Umbilical cord (tissue), 2 donors: ENCODE results near the gene TOR4A. TPM values are rescaled to one million over a fixed set of nuclear protein-coding genes. Genes with fewer than 3 reads are reported as not detected.
A peak's percentile ranks its signal among the peaks of the same experiment; 100 is the strongest.

Experiments used
- DNase-seq: peaks from one replicate; pipeline ENCODE4 v3.0.0-alpha.2; 2015; ENCODE audit warnings: low spot score
- total RNA-seq: library from RNA; depleted of rRNA; stranded (reverse); fragments of >200 nt; gene quantifications from one replicate; pipeline ENCODE4 v1.2.3, GENCODE V29; 2014; ENCODE audit warnings: low replicate concordance; ENCODE audit not compliant: insufficient read depth

Gene TOR4A
- total RNA-seq, 1 donor from 2014 or later = 4.3 TPM

GRCh38 chr9:137294091-137294680, 16.7 kb downstream of the TOR4A start:
- no peak for DNase-seq

DNA sequence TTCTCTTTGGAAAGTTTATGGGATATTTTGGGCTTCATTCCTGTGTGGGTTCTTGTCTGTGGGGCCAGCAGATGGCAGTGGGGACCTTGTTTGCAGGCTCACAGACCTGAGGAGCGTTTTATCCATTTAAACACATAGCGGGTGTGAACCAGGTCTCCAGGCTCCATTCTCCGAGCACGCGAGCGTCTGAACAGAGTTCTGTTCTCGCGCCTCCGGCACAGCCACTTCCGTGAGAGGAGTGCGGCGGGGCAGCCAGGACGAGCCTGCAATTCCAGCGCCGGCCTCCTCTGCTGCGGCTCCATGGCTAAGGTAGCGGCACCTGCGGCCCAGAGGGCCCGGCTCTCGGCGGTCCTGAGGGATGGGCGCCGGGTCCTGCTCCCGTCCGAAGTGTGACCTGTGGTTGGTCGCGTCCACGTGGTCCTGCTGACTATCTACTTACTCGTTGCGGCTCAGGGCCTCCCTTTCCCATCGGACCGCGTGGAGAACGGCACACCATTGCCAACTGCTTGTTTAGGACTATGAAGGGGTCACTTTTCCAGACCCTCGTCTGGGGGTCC, 17.2 kb downstream of the TOR4A start:
- DNase-seq = no peak

- no peak for DNase-seq
Observed at GRCh38 chr9:137295238-137295811, 17.8 kb downstream of the TOR4A start.

GRCh38 chr9:137295849-137296669, 18.5 kb downstream of the TOR4A start:
- DNase-seq = no peak

DNA sequence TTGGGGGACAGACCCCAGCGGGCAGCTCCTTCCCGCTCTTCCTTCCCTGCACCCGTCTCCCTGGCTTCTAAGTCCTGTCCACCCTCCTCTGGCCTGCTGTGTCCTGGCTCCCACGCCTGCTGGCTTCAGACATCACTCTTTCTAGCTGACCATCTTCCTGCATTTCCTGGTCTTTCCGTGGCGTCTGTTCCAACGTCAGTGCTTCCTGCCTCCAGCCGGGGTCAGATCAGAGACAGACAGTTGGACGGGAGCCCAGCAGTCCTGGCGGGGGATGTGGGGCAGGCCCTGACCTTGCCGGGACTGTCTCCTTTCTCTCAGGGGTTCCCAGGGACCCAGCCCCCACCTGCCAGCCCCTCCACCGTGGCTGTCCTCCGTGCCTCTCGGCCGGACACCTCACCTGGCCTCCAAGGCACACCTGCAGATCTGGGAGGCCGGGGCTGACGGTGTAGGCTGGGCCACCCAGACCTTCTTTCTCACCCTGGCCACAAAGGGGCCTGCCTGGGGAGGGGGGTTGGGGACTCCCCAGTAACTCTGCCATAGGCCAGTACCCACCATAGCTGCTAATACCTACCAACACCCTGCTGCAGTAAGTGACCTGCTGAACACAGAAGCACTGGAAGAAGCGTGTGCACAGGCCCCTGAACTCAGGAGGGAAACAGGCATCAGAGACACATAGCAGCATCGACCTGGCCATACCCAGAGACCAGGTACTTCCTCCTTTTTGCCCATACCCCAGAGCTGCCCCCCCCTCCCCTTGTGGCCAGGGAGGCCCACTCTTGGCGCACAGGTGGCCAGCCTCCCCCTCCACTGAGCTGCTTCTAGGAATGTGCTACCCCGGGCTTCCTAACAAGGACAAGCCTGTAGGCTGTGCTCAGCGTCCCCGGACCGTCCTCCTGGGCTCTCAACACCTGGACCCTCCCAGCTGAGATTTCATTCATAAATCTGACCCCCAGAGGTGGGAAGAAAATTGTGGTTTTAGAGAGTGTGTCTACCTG, 19.4 kb downstream of the TOR4A start:
- no peak for DNase-seq

DNA sequence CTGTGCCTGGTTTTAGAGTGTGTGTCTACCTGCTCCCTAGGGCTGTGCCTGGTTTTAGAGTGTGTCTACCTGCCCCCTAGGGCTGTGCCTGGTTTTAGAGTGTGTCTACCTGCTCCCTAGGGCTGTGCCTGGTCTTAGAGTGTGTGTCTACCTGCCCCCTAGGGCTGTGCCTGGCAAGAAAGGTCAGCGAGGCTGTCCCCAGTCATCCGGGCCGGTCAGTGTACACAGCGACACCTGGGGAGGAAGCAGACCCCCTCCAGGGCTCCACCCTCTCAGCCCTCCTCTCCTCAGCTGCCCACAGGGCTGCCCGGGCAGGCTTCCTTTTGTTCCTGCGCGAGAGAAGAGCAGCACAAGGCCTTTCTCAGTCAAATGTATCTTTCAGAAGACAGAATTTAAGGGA, 20.4 kb downstream of the TOR4A start:
- no peak for DNase-seq

- DNase-seq = no peak
Observed at GRCh38 chr9:137298401-137299202, 21.1 kb downstream of the TOR4A start.

GRCh38 chr9:137299203-137299565, 21.7 kb downstream of the TOR4A start:
- no peak for DNase-seq

GRCh38 chr9:137299938-137300337, 22.4 kb downstream of the TOR4A start:
- DNase-seq = no peak

GRCh38 chr9:137300567-137301080, 23.1 kb downstream of the TOR4A start:
- no peak for DNase-seq

DNA sequence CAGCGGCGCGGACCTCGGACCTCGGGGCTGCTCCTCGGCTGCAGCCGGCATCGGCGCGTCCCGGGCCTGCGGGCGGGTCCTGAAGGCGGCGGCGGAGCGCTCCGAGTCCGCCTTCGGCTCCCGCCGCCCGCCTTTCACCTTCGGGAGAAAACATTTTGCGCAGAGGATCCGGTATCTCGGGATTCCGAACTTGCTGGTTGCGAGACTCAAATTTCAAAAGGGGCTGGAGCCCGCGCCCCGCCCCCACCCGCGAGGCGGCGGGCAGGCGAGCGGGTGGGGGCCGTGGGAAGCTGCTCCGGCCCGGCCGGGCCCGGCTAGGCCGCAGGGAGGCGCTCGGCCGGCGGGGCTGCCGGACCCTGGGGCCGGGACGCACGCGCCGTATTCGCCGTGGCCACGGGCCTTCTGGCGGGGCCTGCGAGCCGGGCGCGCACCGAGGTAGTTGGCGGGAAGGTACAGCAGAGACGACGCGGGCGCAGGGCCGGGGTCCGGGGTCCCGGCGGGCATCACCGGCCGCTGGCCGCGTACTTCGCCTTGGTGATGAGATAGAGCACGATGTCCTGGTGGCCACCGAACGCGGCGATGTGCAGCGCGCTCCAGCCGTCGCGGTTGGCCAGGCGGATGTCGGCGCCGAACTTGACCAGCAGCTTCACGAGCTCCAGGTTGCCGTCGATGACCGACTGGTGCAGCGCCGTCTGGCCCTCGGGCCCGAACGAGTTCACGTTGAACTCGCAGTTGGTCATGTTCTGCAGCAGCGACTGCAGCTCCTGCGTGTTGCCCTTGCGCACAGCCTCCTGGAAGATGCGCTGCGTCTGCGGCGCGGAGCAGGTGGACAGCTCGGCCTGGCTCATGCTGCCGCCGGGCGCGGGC, 23.8 kb downstream of the TOR4A start:
- no peak for DNase-seq

- DNase-seq = peak; percentile 63
Observed at GRCh38 chr9:137302118-137302448, 24.6 kb downstream of the TOR4A start, which contains the start of gene NRARP. TSS of gene NRARP (minus strand) at chr9:137302271. CDS start at chr9:137301928, 343 bp downstream.

DNA sequence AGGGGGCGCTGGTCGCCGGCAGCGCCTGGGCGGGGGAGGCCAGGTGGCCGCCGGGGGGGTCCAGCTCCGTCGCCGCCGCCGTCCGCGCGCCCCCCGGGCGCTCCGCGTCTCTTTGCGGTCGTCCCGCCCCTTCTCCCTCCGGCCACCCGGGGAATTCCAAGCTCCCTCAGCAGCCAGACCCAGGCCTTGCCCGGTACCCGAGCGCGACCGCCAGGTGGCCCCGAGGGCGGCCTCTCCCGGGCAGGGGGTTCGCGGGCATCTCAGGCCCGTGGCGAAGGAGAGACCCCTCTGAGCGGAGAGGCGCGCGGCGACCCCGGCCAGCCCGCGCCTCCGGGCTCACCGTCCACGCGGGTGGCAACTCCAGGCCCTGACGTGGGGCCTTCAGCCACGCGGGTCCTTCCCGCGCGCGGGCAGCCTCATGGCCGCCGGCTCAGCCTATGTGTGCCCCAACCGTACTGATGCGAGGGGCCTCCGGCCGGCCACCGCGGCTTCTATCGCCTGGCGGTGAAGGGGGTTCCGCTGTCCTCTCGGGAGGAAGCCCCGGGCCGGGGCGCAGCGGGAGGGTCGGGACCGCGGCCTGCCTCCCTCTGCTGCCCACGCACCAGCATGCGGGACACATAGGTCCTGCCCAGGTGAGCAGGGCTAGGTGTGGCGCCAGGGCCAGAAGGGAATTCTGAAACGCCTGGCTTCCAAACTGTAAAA, 25.1 kb downstream of the TOR4A start:
- no peak for DNase-seq

DNA sequence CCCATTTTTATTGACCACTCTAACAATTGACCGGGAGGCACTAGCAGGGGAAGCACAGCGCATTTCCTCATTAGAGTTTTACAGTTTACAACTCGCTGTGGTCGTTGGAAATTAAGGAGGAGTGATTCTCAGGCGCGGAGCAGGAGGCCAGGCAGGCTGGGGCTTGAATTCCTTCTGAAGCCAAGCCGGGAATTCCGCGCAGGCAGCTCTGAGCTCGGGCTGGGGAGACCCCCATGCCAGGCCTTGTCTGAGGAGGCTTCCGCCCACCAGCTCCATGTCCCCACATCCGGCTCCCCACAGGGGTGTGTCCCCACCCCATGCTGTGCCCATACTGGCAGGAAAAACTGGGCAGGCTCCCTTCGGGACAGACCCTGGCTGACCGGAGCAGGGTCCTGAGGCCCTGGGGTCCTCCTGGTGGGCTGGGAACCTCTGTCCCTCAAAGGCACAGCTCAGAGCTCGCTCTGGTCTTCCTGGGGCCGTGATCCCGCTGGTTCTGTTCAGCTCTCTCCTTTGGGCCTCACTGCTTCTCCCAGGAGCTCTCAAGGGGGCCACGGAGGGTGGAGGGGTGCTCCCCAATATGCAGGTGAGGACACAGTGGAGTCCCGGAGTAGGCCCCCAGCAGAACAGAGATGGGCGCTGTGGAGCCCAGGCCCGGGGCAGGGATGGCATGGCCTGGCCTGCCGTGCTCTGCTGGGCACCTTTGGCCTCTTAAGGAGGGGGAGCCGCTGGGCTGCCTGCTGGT, 25.8 kb downstream of the TOR4A start:
- no peak for DNase-seq

- DNase-seq = no peak
Observed at GRCh38 chr9:137303893-137304382, 26.4 kb downstream of the TOR4A start.

DNA sequence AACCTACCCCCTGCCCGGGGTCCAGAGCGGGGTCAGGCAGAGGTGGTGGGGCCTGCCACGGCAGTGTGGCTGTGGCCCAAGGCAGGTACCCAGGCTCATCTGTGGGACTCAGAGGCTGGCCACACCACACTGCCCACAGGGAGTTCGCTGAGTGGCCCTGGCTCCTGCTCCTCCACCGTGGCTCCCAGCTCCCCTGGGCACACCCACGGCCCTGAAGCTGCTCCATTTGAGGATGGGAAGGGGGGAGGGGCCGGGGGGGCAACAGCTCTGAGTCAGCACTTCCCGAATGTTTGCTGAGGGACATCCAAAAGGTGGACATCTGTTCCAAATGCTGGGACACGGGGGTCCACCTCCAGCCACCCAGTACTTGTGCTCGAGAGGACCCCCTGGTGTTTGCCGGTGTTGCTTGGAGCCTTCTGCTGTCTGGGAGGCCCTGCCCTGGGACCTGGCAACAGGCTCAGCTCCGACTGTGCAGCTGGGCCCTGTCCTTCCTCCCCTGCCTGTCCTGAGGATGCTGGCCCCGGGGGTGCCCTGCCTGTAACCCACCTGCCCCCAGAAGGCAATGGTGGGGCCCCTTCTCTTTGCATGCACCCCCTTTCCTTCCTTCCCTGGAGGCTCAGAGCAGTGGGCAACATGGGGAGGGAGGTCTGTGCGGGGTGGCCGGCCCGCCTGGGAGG, 27.0 kb downstream of the TOR4A start:
- DNase-seq = no peak

DNA sequence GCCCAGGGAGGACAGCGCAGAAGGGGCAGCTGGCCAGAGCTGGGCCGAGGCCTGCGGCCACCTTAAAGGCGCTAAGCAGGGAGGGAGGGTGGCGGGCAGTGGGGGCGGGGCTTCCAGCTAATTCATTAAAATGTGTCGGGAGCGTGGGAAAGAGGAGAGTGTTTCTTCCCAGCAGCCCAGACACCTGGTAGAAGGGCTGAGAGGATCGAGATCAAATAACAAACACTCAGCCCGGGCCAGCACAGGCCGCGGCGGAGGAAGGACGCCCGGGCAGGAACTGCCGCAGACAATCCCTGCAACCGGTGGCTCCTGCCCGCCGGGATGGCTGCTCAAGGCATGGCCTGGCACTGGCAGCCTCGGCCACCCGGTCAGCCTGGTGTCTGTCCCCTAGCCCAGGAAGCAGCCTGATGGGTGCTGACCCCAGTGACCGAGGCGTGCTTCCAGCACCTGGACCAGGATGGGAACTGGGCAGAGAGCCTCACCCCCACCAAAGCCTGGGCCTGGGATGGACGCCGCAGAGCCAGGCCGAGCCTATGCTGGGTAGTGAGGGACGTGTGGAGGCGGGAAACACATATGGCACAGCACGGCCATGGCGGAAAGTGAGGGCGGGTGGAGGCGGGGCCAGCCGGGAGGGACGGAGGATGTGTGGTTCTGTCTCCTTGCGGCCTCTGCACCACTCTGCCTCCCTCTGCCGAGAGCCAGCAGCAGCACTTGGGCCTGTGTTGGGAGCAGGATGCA, 27.7 kb downstream of the TOR4A start:
- no peak for DNase-seq
